Central memory CD8-positive, alpha-beta T cell (primary cell): ENCODE results near the gene CABLES2.

Experiments
- ATAC-seq: fragments of 150-1000 bp; cut with Tn5 transposase; replicated peaks from 2 replicates; pipeline ENCODE4 v1.10.0; 2022; ENCODE audit warnings: mild to moderate bottlenecking, moderate FRiP score, moderate number of reproducible peaks; ENCODE audit not compliant: poor library complexity, severe bottlenecking; ENCODE audit errors: extremely low read depth
- DNase-seq, 2 donors: peaks; one replicate each; pipeline ENCODE4 v3.0.0; 2021; ENCODE audit warnings: low spot score in 2 of 2
- H3K27ac Mint-ChIP-seq: one replicate; pipeline ENCODE4 v1.8.0; 2022; ENCODE audit warnings: low read depth, mild to moderate bottlenecking, moderate library complexity, mixed read lengths
- H3K27me3 Mint-ChIP-seq: one replicate; pipeline ENCODE4 v1.8.0; 2022; ENCODE audit warnings: mixed read lengths
- H3K36me3 Mint-ChIP-seq: one replicate; pipeline ENCODE4 v1.8.0; 2022; ENCODE audit warnings: mild to moderate bottlenecking, moderate library complexity, mixed read lengths; ENCODE audit not compliant: insufficient read depth
- H3K4me1 Mint-ChIP-seq: one replicate; pipeline ENCODE4 v1.8.0; 2022; ENCODE audit warnings: mixed read lengths
- H3K4me3 Mint-ChIP-seq: one replicate; pipeline ENCODE4 v1.8.0; 2022; ENCODE audit warnings: mild to moderate bottlenecking, moderate library complexity, mixed read lengths
- H3K9me3 Mint-ChIP-seq: one replicate; pipeline ENCODE4 v1.8.0; 2022; ENCODE audit warnings: mixed read lengths

CABLES2 gene

GRCh38 chr20:62361799-62362589 is 45.1 kb downstream of the CABLES2 start:
- peaks cover 35% of the 10 kb centered on the region for H3K27me3 Mint-ChIP-seq
- no peak for ATAC-seq
- H3K4me3 Mint-ChIP-seq: no peak overlapping the region
- no peak for DNase-seq
- H3K27ac Mint-ChIP-seq: no peak overlapping the region
- no peaks in the 10 kb centered on the region for H3K4me1 Mint-ChIP-seq
- H3K36me3 Mint-ChIP-seq: no peaks in the 10 kb centered on the region
- no peaks in the 10 kb centered on the region for H3K9me3 Mint-ChIP-seq

GRCh38 chr20:62360854-62361798 is 46.0 kb downstream of the CABLES2 start:
- ATAC-seq: no peak
- DNase-seq: no peak
- Mint-ChIP-seq H3K27ac (no peak overlapping the region), H3K9me3 (no peaks in the 10 kb centered on the region), H3K36me3 (no peaks in the 10 kb centered on the region), H3K4me3 (no peak overlapping the region), H3K4me1 (no peaks in the 10 kb centered on the region), H3K27me3 (peaks cover 34% of the 10 kb centered on the region)

GRCh38 chr20:62359491-62360121 is 47.5 kb downstream of the CABLES2 start:
- no peaks in the 10 kb centered on the region for H3K9me3 Mint-ChIP-seq
- ATAC-seq: no peak
- H3K4me3 Mint-ChIP-seq: no peak overlapping the region
- H3K4me1 Mint-ChIP-seq: no peaks in the 10 kb centered on the region
- H3K27me3 Mint-ChIP-seq: peaks cover 19% of the 10 kb centered on the region
- DNase-seq: no peak
- H3K36me3 Mint-ChIP-seq: no peaks in the 10 kb centered on the region
- no peak overlapping the region for H3K27ac Mint-ChIP-seq

DNA sequence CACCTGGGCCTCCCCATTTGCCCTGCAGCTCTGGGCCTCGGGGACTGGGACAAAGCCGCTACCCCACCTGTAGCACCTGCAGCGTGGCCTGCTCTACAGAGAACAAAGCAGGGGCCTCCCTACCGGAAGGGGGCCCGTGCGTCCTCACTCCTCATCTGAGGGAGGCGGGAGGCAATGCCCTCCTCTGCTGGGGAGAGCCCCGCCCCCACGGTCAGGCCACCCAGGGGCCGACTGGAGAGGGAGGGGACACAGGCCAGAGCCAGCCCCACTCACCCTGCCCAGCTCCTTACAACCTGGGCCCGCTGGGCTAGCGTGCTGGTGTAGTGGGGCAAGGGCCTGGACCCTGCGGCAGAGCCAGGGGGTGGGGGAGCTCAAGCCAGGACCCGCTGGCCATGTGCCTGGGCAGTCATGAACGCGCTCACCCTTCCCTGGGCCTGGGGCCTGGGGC is 48.0 kb downstream of the CABLES2 start:
- Mint-ChIP-seq H3K27me3 (peaks cover 13% of the 10 kb centered on the region), H3K36me3 (no peaks in the 10 kb centered on the region), H3K4me3 (no peak overlapping the region), H3K9me3 (no peaks in the 10 kb centered on the region), H3K4me1 (no peaks in the 10 kb centered on the region), H3K27ac (no peak overlapping the region)
- ATAC-seq: no peak
- no peak for DNase-seq

DNA sequence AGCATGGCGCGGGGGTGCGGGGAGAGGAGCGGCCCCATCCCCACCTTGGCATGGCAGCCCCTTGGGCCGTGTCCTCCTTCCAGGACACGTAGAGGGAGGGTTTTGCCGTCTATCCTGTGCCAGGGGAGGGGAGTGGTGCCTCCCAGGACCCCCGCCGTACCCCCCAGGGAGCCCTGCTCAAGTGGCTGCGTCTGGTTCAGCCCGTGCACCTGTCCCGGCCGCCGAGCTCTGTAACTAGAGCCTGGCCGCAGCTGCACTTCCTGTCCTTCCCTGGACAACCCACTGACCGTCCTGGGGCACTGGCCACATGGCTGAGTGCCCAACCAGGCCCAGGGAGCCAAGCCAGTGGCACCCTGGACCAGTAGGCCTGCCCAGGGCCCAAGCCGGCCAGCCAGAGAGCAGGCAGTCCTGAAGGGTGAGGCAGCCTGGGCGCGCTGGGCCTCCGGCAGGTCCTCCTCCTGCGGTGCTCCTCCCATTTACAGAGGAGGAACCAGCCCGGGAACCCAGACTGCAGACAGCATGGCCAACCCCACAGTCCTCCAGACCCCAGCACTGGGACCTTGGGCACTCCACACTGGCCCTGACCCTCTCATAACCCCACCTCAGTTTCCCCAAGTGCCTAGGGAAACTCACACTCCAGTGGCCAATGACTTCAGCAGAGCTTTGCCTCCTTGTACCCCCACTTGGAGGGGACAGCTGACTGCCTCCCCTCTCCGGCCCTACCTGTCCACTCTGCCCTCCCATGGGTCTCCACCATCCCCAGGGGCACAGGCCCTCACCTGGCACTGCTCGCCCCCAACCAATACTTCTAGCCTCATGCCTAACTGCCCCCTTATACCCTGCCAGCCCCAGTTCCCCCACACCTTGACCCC is 48.7 kb downstream of the CABLES2 start:
- no peaks in the 10 kb centered on the region for H3K4me1 Mint-ChIP-seq
- ATAC-seq (no peak), DNase-seq (no peak)
- no peaks in the 10 kb centered on the region for H3K36me3 Mint-ChIP-seq
- no peak overlapping the region for H3K27ac Mint-ChIP-seq
- H3K9me3 Mint-ChIP-seq: no peaks in the 10 kb centered on the region
- no peak overlapping the region for H3K4me3 Mint-ChIP-seq
- H3K27me3 Mint-ChIP-seq: peaks cover 7% of the 10 kb centered on the region

DNA sequence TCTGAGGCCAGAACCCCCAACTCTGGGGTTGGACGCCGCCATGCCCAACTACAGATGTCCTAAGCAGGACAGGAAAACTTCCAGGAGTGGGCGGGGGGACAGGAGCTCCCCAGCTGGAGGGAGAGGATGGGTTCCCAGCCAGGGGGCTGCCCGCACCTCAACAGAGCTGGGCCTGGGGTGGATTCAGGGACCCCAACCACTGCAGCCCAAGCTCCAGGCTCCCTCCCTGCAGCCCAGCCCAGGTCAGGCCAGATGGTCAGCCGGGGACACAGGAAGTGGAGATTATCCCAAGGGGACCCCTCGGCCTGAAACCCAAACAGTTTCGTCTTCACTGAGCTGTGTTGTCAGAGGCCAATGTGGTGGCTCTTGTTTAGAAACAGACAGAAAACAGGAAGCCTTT is 49.4 kb downstream of the CABLES2 start:
- Mint-ChIP-seq H3K4me1 (no peaks in the 10 kb centered on the region), H3K9me3 (no peaks in the 10 kb centered on the region), H3K36me3 (no peaks in the 10 kb centered on the region), H3K4me3 (no peak overlapping the region), H3K27me3 (no peaks in the 10 kb centered on the region), H3K27ac (no peak overlapping the region)
- no peak for ATAC-seq
- DNase-seq: no peak

DNA sequence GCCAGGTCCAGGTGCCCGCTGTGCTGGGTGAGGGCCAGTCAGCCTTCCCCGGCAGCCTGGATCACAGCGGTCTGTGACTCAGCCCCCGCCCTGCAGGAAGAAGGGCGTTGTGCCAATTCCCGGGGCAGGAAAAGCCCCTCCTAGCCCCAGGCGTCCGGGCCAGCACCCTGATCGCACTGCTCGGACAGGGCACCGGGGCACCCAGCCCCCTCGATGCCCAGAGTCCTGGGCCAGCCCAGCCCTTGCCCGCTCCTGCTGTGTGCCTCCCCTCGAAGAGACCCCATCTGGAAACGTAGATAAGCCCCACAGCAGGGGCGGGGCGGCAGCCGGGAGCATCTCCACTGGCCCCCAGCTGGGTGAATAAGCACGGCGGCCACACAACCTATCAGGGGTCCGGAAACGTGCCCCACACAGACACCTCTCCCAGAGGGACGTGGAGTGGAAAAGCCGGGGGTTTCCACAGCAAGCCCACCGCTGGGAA is 49.9 kb downstream of the CABLES2 start:
- H3K27me3 Mint-ChIP-seq: no peaks in the 10 kb centered on the region
- no peaks in the 10 kb centered on the region for H3K4me1 Mint-ChIP-seq
- no peaks in the 10 kb centered on the region for H3K9me3 Mint-ChIP-seq
- no peak overlapping the region for H3K4me3 Mint-ChIP-seq
- DNase-seq: no peak
- ATAC-seq: no peak
- no peaks in the 10 kb centered on the region for H3K36me3 Mint-ChIP-seq
- H3K27ac Mint-ChIP-seq: no peak overlapping the region

DNA sequence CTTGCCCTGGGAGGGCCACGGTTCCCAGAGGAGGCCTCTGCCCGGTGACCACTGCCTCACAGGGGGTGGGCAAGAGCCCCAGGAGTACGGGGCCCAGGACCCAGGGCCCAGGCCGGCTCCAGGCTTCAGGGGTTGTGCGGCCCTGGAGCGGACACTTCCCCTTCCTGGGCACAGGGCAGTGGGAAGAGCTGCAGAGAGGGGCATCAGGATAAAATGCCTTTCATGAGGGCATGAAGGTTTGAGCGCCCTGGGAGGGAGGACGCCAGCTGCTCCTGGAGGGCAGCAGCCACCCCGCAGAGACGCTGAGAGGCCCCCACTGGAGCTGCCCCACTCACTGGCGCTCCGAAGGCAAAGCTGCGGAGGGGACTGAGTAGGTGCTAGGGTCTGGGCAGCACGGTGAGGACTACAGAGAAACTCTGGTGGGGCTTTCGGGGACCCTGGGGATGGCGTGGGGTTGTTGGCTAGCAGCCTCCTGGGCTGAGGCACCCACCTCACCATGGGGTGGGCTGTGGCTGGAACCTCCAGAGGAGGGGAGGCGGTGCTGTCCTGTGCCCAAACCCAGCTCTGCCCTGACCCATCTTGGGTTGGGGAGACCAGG is 50.4 kb downstream of the CABLES2 start:
- Mint-ChIP-seq H3K27ac (no peak overlapping the region), H3K4me1 (no peaks in the 10 kb centered on the region)
- no peak for DNase-seq

DNA sequence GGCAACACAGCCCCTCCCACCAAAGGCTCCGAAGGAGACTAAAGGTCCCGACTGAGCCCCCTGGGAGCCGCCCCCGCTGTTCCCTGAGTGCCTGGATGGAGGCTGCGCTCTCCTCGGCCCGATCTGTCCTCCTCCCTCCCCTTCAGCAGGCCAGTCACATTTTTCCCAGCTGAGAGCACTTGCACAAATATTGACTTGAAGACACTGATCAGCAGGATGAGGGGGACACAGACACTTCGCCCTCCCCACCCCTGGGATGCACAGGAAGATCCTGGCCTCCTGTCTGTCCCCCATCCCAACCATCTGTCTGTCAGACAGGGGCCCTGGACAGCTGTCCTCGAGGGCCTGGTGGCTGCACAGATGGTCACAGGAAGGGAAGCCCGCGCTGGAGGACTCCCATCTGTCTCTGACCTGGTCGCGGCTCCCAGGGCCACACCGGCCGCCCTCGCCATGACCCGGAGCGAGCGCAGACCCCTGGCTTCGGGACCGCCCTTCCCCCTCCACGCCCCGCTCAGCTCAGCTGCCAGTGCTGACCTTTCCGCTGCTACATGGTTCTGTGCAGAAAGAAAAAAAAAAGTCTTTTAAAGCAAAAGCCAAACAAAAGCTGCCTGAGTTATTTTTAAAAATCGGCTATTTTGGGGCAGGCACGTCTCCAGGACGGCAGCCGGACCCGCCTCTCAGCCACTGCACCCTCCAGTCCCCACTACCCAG is 51.1 kb downstream of the CABLES2 start:
- Mint-ChIP-seq H3K36me3 (no peaks in the 10 kb centered on the region), H3K4me3 (no peak overlapping the region), H3K27ac (no peak overlapping the region), H3K27me3 (no peaks in the 10 kb centered on the region), H3K9me3 (no peaks in the 10 kb centered on the region), H3K4me1 (no peaks in the 10 kb centered on the region)
- no peak for ATAC-seq
- DNase-seq: no peak

More for the DNA sequence above, 50.4 kb downstream of the CABLES2 start:
- ATAC-seq: no peak
- Mint-ChIP-seq H3K27me3 (no peaks in the 10 kb centered on the region), H3K36me3 (no peaks in the 10 kb centered on the region), H3K4me3 (no peak overlapping the region), H3K9me3 (no peaks in the 10 kb centered on the region)

GRCh38 chr20:62355516-62355877 is 51.6 kb downstream of the CABLES2 start:
- ATAC-seq (no peak), DNase-seq (no peak)
- no peaks in the 10 kb centered on the region for H3K36me3 Mint-ChIP-seq
- H3K27ac Mint-ChIP-seq: no peak overlapping the region
- H3K9me3 Mint-ChIP-seq: no peaks in the 10 kb centered on the region
- no peaks in the 10 kb centered on the region for H3K27me3 Mint-ChIP-seq
- H3K4me1 Mint-ChIP-seq: no peaks in the 10 kb centered on the region
- no peak overlapping the region for H3K4me3 Mint-ChIP-seq

DNA sequence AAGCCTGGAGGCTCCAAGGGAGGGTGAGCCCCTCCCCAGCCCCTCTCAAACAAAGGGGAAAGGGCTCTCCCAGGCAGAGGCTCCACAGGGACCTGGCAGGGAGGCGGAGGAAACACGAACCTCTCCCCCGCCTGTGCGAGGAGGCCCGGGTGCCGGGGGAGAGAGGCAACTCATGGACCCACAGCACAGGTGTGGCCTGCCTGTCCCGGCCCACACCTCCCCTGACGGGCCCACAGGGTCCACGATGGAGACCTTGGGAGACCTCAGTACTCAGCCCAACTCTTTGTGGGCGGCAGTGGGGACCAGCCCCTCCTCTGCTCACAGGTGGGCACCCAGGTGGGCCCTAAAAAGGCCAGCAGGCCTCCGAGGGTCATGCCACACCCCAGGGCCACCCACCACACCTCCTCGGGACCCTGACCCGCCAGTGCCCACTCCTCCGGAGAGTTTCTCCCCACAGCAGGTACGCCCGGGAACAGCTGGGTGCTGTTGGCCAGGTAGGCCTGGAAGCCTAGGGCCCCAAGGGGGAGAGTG is 52.2 kb downstream of the CABLES2 start:
- ATAC-seq (no peak), DNase-seq (no peak)
- H3K4me1 Mint-ChIP-seq: no peaks in the 10 kb centered on the region
- H3K9me3 Mint-ChIP-seq: no peaks in the 10 kb centered on the region
- H3K36me3 Mint-ChIP-seq: no peaks in the 10 kb centered on the region
- H3K4me3 Mint-ChIP-seq: no peak overlapping the region
- no peak overlapping the region for H3K27ac Mint-ChIP-seq
- H3K27me3 Mint-ChIP-seq: no peaks in the 10 kb centered on the region
